Lung (tissue), 12 donors: ENCODE measurements around the gene HMX3. TPM values are rescaled to one million over a fixed set of nuclear protein-coding genes. Genes with fewer than 3 reads are reported as not detected.

Experiments
- ATAC-seq: fragments of 200-7000 bp; cut with Tn5 transposase; one replicate; pipeline ENCODE4 v1.9.1; 2020; ENCODE audit warnings: moderate number of reproducible peaks; ENCODE audit not compliant: insufficient read depth, low FRiP score
- DNase-seq, 3 donors: peaks; one replicate each; pipeline ENCODE4 v3.0.0-alpha.2; 2013 to 2017
- H3K27ac ChIP-seq, 2 donors: one replicate each; pipeline ENCODE4 v1.5.1; 2013; ENCODE audit warnings: mild to moderate bottlenecking in 2 of 2, moderate library complexity in 2 of 2, control low read depth in 1 of 2, inconsistent platforms in 1 of 2, low read depth in 1 of 2, low read length in 1 of 2
- H3K27me3 ChIP-seq, 3 donors: one replicate each; pipeline ENCODE4 v1.5.1; 2013; ENCODE audit warnings: low read length in 2 of 3; ENCODE audit not compliant: control insufficient read depth in 3 of 3, insufficient read depth in 3 of 3
- H3K36me3 ChIP-seq, 4 donors: one replicate each; pipeline ENCODE4 v1.5.1; 2013; ENCODE audit warnings: low read length in 4 of 4, mild to moderate bottlenecking in 1 of 4, moderate library complexity in 1 of 4; ENCODE audit not compliant: control insufficient read depth in 4 of 4, insufficient read depth in 4 of 4
- H3K4me1 ChIP-seq, 5 donors: one replicate each; pipeline ENCODE4 v1.5.1; 2013; ENCODE audit warnings: low read length in 5 of 5, mild to moderate bottlenecking in 2 of 5, moderate library complexity in 1 of 5; ENCODE audit not compliant: control insufficient read depth in 5 of 5, insufficient read depth in 5 of 5
- H3K4me3 ChIP-seq: one replicate; pipeline ENCODE4 v1.5.1; 2013; ENCODE audit warnings: mild to moderate bottlenecking, control low read depth, moderate library complexity
- H3K9ac ChIP-seq, 2 donors: one replicate each; pipeline ENCODE4 v1.5.1; 2013; ENCODE audit warnings: low read length in 2 of 2, control low read depth in 1 of 2; ENCODE audit not compliant: insufficient read depth in 1 of 2
- H3K9me3 ChIP-seq, 4 donors: one replicate each; pipeline ENCODE4 v1.5.1; 2013; ENCODE audit warnings: low read length in 3 of 4, mild to moderate bottlenecking in 1 of 4, moderate library complexity in 1 of 4; ENCODE audit not compliant: control insufficient read depth in 4 of 4, insufficient read depth in 3 of 4
- CTCF ChIP-seq: IDR thresholded peaks from 2 replicates; pipeline ENCODE4 v1.5.1; 2012; ENCODE audit warnings: mild to moderate bottlenecking; ENCODE audit errors: control extremely low read depth, extremely low read depth
- WGBS, 2 donors: extraction: QIAGEN DNeasy Blood & Tissue Kit; methylation state at CpG; one replicate each; pipeline ENCODE4 v1.1.7; 2013; 5-methylcytosine and 5-hydroxymethylcytosine counted together
- polyA plus RNA-seq, 2 donors: library from polyadenylated mRNA; stranded (reverse); fragments of 200-250 nt; gene quantifications; one replicate each; pipeline ENCODE4 v1.2.1, GENCODE V29; 2013
- total RNA-seq, 2 donors: library from RNA; depleted of rRNA in 1 of 2; stranded (reverse); fragments of >200 nt in 1 of 2; gene quantifications; one replicate each; pipeline ENCODE4 v1.2.1, GENCODE V29; 2014 to 2021
- donor health status: control.
- donor health status: control.
- donor health status: Bipolar disorder and iron deficiency.
- donor health status: healthy.
- donor health status: DM: yes; HTN: yes; CAD: no.

The HMX3 gene
- total and polyA plus RNA-seq, 4 donors: not detected

GRCh38 chr10:123146894-123147634 is 11.3 kb downstream of the HMX3 start:
- Histone ChIP-seq H3K27me3 (peaks cover 23 to 94% (median 79%) of the 10 kb centered on the region in 3 donors), H3K36me3 (no peaks in the 10 kb centered on the region), H3K4me1 (peaks cover 0 to 31% (median 10%) of the 10 kb centered on the region in 5 donors), H3K9ac (no peak overlapping the region), H3K9me3 (peaks cover 0 to 12% (median 0%) of the 10 kb centered on the region in 4 donors), H3K27ac (no peak overlapping the region), H3K4me3 (no peak overlapping the region)
- 10 to 12% methylated on average over 24 of the region's 24 CpGs for WGBS, 2 donors
- ATAC-seq: no peak
- no peak for DNase-seq
- TF ChIP-seq CTCF: no peak

GRCh38 chr10:123147635-123148413 is 12.1 kb downstream of the HMX3 start, which contains the start of gene HMX2:
Gene HMX2 (plus strand): TSS chr10:123148136. CDS start chr10:123148379, 243 bp downstream.
- TF ChIP-seq CTCF: no peak
- Histone ChIP-seq H3K4me1 (peaks cover 0 to 31% (median 10%) of the 10 kb centered on the region in 5 donors), H3K9ac (no peak within 1 kb of the TSS), H3K4me3 (no peak within 1 kb of the TSS), H3K27ac (no peak within 1 kb of the TSS), H3K27me3 (peaks cover 23 to 94% (median 81%) of the 10 kb centered on the region in 3 donors), H3K36me3 (no peaks in the 10 kb centered on the region), H3K9me3 (peaks cover 0 to 12% (median 0%) of the 10 kb centered on the region in 4 donors)
- DNase-seq: no peak
- no peak for ATAC-seq
- WGBS, 2 donors: 3% methylated on average over 59 to 64 of the region's 64 CpGs

GRCh38 chr10:123148414-123149161 is 12.8 kb downstream of the HMX3 start:
- WGBS, 2 donors: 2 to 5% methylated on average over 48 to 55 of the region's 55 CpGs
- no peak for TF ChIP-seq CTCF
- ATAC-seq (no peak), DNase-seq (no peak)
- Histone ChIP-seq H3K9ac (no peak overlapping the region), H3K4me3 (no peak overlapping the region), H3K4me1 (peaks cover 0 to 31% (median 10%) of the 10 kb centered on the region in 5 donors), H3K27me3 (peaks cover 23 to 93% (median 81%) of the 10 kb centered on the region in 3 donors), H3K27ac (no peak overlapping the region), H3K36me3 (no peaks in the 10 kb centered on the region), H3K9me3 (peaks cover 0 to 12% (median 0%) of the 10 kb centered on the region in 4 donors)
